BJ (cell line): ENCODE measurements around the gene PPM1M. TPM values are rescaled to one million over a fixed set of nuclear protein-coding genes. Genes with fewer than 3 reads are reported as not detected.

Experiments
- CTCF ChIA-PET: fragments of 350-600 bp; formaldehyde crosslinking; extraction: SDS; loops from one replicate; lab custom pipeline; 2021; ENCODE audit warnings: antibody characterized with exemption, inconsistent platforms; lab: Yijun Ruan, JAX
- POLR2A ChIA-PET: fragments of 300-600 bp; sonication (Branson Sonifier 250); formaldehyde crosslinking; extraction: SDS; loops from one replicate; lab custom pipeline; 2021; ENCODE audit warnings: antibody characterized with exemption; lab: Charles Lee
- DNase-seq: peaks from one replicate; pipeline ENCODE4 v3.0.0-alpha.2; 2011; ENCODE audit warnings: low read depth
- H3K27me3 ChIP-seq: 2 replicates; pipeline ENCODE4 v1.6.0; 2011; ENCODE audit warnings: low read length; ENCODE audit not compliant: control insufficient read depth, insufficient read depth
- H3K36me3 ChIP-seq: 2 replicates; pipeline ENCODE4 v1.5.1; 2011; ENCODE audit warnings: low read length; ENCODE audit not compliant: control insufficient read depth, insufficient read depth
- H3K4me3 ChIP-seq: 2 replicates; pipeline ENCODE4 v1.5.1; 2011; ENCODE audit warnings: low read depth, mild to moderate bottlenecking, control low read depth, low read length
- CTCF ChIP-seq: IDR thresholded peaks from 2 replicates; pipeline ENCODE4 v1.5.1; 2011; ENCODE audit warnings: low read depth, mild to moderate bottlenecking, control low read depth, inconsistent platforms, low read length, moderate library complexity; ENCODE audit not compliant: insufficient read depth
- polyA plus RNA-seq: library from polyadenylated mRNA; depleted of rRNA; stranded (reverse); fragments of >200 nt; gene quantifications from 2 replicates; pipeline ENCODE4 v1.2.3, GENCODE V29; 2011

The PPM1M gene
- polyA plus RNA-seq, 1 experiment = 52.2 TPM

GRCh38 chr3:52248816-52249547 is 3.4 kb downstream of the PPM1M start:
- H3K27me3 ChIP-seq = no peaks in the 10 kb centered on the region
- H3K4me3 ChIP-seq = no peak overlapping the region
- no peak for TF ChIP-seq CTCF
- H3K36me3 ChIP-seq = peaks cover 22% of the 10 kb centered on the region
- DNase-seq = no peak
- POLR2A ChIA-PET = no interaction called here
- CTCF ChIA-PET = interaction anchor here (1.2 to 2.2 kb wide), 2 partner anchors 13 to 14 kb away, joined by 3 to 5 read pairs; no protein-coding TSS in a partner anchor

GRCh38 chr3:52249683-52250082 is 4.1 kb downstream of the PPM1M start:
- DNase-seq = no peak
- ChIA-PET POLR2A (no interaction called here), CTCF (interaction anchor here (1.1 to 2.4 kb wide), 3 partner anchors 9 to 87 kb away, joined by 3 to 7 read pairs (median 5); no protein-coding TSS in a partner anchor)
- Histone ChIP-seq H3K36me3 (peaks cover 22% of the 10 kb centered on the region), H3K4me3 (no peak overlapping the region), H3K27me3 (no peaks in the 10 kb centered on the region)
- no peak for TF ChIP-seq CTCF

GRCh38 chr3:52250122-52250521 is 4.6 kb downstream of the PPM1M start:
- no peak for TF ChIP-seq CTCF
- POLR2A ChIA-PET = no interaction called here
- Histone ChIP-seq H3K36me3 (peaks cover 22% of the 10 kb centered on the region), H3K4me3 (no peak overlapping the region), H3K27me3 (no peaks in the 10 kb centered on the region)
- DNase-seq = no peak
- CTCF ChIA-PET = interaction anchor here (1.1 to 2.4 kb wide), 4 partner anchors 10 to 86 kb away, joined by 3 to 7 read pairs (median 6); no protein-coding TSS in a partner anchor

- ChIA-PET POLR2A (interaction anchor here (0.6 kb wide), 1 partner anchor 16 kb away, joined by 7 read pairs; no protein-coding TSS in a partner anchor), CTCF (interaction anchor here (1.2 to 1.3 kb wide), 2 partner anchors 15 to 17 kb away, joined by 3 to 6 read pairs; partner anchors contain the start of gene TWF2)
- H3K4me3 ChIP-seq = no peak overlapping the region
- H3K36me3 ChIP-seq = peaks cover 37% of the 10 kb centered on the region
- DNase-seq = no peak
- H3K27me3 ChIP-seq = no peaks in the 10 kb centered on the region
- TF ChIP-seq CTCF = no peak
Observed at GRCh38 chr3:52253314-52254304, 8.1 kb downstream of the PPM1M start.
